ENCODE data around the gene BRAF.
"Not testable (repeated sequence)": the region's sequence is repeated elsewhere in the genome, so short reads cannot be mapped to it uniquely, and the experiment has no call there.

Gene BRAF

DNA sequence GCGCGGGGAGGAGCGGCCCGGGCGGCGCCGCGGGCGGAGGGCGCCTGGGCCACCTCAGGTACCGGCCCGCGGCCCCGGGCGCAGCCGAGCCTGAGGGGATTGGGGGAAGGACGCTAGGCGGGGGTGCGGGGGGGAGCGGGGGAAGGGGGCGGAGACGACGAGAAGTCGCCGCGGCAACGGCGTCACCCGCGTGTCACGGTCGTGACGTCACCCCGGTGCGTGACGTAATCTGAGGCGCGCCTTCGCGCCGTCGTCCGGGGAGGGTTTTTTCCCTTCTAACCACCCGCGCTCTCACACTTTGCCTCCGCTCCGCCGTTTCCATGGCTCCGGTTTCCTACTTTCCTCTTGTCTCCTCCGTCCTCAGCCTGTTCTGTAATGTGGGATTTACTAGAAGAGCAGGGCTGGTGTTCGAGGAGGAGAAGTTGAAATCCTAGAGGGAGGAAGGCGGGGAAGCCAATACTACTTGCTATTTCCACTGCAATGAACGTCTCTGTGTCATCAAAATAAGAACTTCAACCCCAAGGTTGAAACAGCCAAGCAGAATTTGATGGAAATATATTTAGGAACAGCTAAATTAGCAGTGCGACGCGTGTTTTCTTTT, at the start of gene BRAF:
Gene BRAF, minus strand, starts transcription at position 109 of the 601 bp plus-strand sequence. CDS start 226 bp downstream, outside the sequence.
- peak within 1 kb of the TSS; percentile 67 for H3K4me3 ChIP-seq (replicated peaks; ENCODE audit: low read depth, low read length)

DNA sequence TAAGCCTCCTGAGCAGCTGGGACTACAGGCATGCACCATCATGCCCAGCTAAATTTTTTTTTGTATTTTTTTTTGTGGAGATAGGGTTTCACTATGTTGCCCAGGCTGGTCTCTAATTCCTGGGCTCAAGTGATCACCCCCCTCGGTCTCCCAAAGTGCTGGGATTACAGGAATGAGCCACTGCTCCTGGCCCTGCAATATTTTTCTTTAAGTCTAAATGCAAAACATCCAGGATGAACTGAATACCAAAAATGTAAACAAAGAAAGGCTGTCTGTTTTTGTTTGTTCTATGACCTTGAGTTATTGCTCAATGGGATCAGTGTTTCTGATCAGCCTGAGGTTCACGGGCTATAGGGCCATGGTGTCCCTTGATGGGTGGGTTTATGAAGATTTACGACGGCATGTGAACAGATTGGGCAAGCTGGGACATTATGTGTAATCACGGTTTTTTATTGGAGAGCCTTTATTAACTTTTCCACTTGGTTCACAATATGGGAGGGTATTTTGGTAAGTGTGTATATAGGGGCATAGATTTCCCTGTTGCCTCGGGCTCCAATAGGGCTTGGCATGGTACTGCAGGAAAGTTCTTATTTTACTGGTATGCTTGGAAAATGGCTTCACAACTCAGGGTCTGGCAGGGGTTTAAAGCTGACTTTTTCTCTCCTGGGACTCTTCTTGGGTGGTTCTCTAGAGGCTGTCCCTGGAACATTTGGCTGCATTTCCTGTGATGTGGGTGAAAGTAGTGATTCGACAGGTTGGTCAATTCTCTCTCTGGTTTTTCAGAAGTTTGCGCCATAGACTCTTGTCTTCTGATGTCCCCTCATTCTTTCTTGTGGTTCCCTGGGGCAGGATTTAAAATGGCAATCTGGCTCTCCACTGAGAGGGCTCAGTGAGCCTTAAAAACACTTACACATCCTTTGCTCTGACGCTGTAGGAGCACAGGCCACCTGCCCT, 48.4 kb upstream of the BRAF start:
- TF ChIP-seq, protein P1, sequence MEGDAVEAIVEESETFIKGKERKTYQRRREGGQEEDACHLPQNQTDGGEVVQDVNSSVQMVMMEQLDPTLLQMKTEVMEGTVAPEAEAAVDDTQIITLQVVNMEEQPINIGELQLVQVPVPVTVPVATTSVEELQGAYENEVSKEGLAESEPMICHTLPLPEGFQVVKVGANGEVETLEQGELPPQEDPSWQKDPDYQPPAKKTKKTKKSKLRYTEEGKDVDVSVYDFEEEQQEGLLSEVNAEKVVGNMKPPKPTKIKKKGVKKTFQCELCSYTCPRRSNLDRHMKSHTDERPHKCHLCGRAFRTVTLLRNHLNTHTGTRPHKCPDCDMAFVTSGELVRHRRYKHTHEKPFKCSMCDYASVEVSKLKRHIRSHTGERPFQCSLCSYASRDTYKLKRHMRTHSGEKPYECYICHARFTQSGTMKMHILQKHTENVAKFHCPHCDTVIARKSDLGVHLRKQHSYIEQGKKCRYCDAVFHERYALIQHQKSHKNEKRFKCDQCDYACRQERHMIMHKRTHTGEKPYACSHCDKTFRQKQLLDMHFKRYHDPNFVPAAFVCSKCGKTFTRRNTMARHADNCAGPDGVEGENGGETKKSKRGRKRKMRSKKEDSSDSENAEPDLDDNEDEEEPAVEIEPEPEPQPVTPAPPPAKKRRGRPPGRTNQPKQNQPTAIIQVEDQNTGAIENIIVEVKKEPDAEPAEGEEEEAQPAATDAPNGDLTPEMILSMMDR (IDR thresholded peaks at IDR 0.05; ENCODE audit: low read length, missing control alignments): no peak
- DNase-seq (ENCODE audit: low read depth): no peak
- H3K4me3 ChIP-seq (replicated peaks; ENCODE audit: low read depth, low read length): no peak overlapping the region

More for the DNA sequence above, at the start of gene BRAF:
- peak; percentile 93 for DNase-seq (ENCODE audit: low read depth)
- TF ChIP-seq, protein P1 (IDR thresholded peaks at IDR 0.05; ENCODE audit: low read length, missing control alignments): no peak

DNA sequence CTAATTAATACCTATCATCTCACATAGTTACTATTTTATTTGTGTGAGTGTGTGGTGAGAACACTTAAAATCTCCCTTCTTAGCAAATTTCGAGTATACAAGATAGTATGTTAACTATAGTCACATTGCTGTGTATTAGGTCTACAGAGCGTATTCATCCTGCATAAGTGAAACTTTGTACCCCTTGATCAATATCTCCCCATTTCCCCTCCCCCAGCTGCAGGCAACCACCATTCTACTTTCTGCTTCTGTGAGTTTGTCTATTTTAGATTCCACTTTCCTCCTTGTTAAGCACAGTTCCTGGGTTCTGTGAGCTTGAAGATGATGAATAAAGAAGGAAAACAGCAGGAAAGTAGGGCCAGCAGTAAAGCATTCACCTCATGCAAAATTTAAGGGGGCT, 47.6 kb upstream of the BRAF start:
- TF ChIP-seq, protein P1 (IDR thresholded peaks at IDR 0.05; ENCODE audit: low read length, missing control alignments): no peak
- no peak for DNase-seq (ENCODE audit: low read depth)
- no peak overlapping the region for H3K4me3 ChIP-seq (replicated peaks; ENCODE audit: low read depth, low read length)

DNA sequence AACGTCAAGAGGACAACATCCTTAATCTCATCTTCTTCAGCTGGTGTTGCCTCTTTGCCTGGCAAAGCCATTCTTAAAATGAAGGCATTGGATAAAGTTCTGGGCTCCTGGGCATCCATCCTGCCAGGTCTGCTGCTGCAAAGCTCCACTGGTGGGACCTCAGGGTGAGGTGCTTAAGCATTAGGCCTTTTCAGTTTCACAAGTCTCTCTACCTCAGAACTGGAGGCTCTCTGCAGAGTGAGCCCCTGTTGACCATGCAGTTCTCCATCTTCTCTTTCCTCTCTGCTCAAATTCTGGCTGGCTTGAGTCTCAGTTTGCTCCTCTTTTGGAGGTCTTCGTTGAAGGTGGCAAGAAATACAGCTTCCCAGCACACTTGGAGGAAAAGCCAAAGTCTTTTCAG, 42.7 kb upstream of the BRAF start:
- TF ChIP-seq, protein P1 (IDR thresholded peaks at IDR 0.05; ENCODE audit: low read length, missing control alignments): no peak
- no peak overlapping the region for H3K4me3 ChIP-seq (replicated peaks; ENCODE audit: low read depth, low read length)
- no peak for DNase-seq (ENCODE audit: low read depth)

DNA sequence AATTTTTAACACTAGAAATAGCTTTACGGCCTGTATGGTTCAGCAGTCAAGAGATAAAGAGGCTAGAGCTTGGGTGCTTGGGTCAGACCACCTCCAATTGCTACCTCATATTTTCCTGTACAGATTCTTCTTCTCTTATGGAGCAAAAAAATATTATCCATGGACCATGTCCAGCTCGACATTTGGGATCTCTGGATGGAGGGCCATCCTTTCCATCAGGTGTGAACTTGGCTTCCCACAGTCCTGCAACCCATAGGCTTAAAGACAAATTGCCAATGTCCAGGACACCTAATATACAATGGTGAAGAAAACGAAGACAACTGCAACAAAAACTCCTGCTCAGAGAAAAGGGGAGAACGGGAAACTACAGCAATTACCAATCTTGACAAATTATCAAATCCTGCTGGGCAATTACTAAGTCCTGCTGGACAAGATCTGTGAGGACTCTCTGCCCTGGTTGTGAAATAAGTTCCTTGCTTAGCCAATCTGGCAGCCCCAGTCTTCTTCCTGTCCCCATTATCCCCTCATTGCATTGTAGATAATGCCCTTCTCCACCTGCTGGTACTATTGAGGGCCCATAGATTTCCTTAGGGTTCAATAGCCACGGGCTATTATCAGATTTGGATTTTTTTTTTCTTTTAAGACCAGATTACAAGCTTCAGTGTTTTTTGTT, 42.0 kb upstream of the BRAF start:
- DNase-seq (ENCODE audit: low read depth): peak; percentile 0
- TF ChIP-seq, protein P1 (IDR thresholded peaks at IDR 0.05; ENCODE audit: low read length, missing control alignments): no peak
- no peak overlapping the region for H3K4me3 ChIP-seq (replicated peaks; ENCODE audit: low read depth, low read length)

DNA sequence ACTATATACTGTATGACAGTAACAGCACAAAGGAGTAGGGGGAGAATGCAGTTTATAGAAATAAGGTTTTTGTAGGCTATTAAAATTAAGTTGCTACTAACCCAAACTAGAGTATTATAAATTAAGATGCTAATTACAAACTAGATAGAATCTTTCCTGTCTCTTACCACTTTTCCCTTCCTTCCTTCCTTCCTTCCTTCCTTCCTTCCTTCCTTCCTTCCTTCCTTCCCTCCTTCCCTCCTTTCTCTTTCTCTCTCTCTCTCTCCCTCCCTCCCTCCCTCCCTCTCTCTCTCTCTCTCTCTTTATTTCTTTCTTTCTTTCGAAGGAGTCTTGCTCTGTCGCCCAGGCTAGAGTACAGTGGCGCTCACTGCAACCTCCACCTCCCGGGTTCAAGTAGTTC, 36.4 kb upstream of the BRAF start:
- DNase-seq (ENCODE audit: low read depth): no peak
- TF ChIP-seq, protein P1 (IDR thresholded peaks at IDR 0.05; ENCODE audit: low read length, missing control alignments): no peak
- no peak overlapping the region for H3K4me3 ChIP-seq (replicated peaks; ENCODE audit: low read depth, low read length)

DNA sequence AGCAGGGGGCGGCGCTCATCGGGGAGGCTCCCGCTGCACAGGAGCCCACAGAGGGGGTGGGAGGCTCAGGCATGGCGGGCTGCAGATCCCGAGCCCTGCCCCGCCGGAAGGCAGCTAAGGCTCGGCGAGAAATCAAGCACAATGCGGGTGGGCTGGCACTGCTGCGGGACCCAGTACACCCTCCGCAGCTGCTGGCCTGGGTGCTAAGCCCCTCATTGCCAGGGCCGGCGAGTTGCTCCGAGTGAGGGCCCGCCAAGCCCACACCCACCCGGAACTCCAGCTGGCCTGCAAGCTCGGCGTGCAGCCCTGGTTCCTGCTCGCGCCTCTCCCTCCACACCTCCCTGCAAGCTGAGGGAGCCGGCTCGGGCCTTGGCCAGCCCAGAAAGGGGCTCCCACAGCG, 32.3 kb upstream of the BRAF start:
- not testable (repeated sequence) for DNase-seq (ENCODE audit: low read depth); H3K4me3 ChIP-seq (replicated peaks; ENCODE audit: low read depth, low read length)
